ENCODE results near the gene TBXAS1.

- no peak for TF ChIP-seq CTCF (IDR thresholded peaks at IDR 0.05; ENCODE audit: low read length)
- TF ChIP-seq EZH2phosphoT487 (IDR thresholded peaks at IDR 0.05; ENCODE audit: low read length) = no peak
- TF ChIP-seq EZH2 (optimal IDR thresholded peaks at IDR 0.05; ENCODE audit: low read depth, low read length) = no peak
Observed at GRCh38 chr7:139873593-139874301, 44.7 kb downstream of the TBXAS1 start.
